IMR-90 (cell line): ENCODE measurements around the gene RALGPS2. TPM values are rescaled to one million over a fixed set of nuclear protein-coding genes. Genes with fewer than 3 reads are reported as not detected.

Experiments
- ATAC-seq: fragments of 200-7000 bp; cut with Tn5 transposase; 2 replicates; pipeline ENCODE4 v1.9.1; 2020; ENCODE audit warnings: low read depth, mild to moderate bottlenecking, moderate library complexity
- BruUV-seq: library from RNA; stranded (reverse); fragments of 400-500 nt; replicated peaks from 2 replicates; lab custom pipeline; 2021; lab: Mats Ljungman, UMichigan
- CTCF ChIA-PET: fragments of 300-600 bp; formaldehyde crosslinking; extraction: SDS; loops from one replicate; lab custom pipeline; 2021; ENCODE audit warnings: antibody characterized with exemption; lab: Yijun Ruan, JAX
- POLR2A ChIA-PET: fragments of 300-600 bp; sonication (Branson Sonifier 250); formaldehyde crosslinking; loops from one replicate; lab custom pipeline; 2022; ENCODE audit warnings: antibody characterized with exemption; ENCODE audit not compliant: unreplicated experiment; lab: Charles Lee
- DNase-seq: peaks from one replicate; pipeline ENCODE4 v3.0.0; 2013
- H2AFZ ChIP-seq: replicated peaks from 2 replicates; pipeline ENCODE3; 2013; ENCODE audit warnings: low read length, mild to moderate bottlenecking; ENCODE audit not compliant: poor library complexity
- H2AK5ac ChIP-seq: 2 replicates; pipeline ENCODE4 v1.6.1; 2013; ENCODE audit warnings: low read depth, low read length, inconsistent platforms
- H2AK9ac ChIP-seq: replicated peaks from 2 replicates; pipeline ENCODE3; 2013; ENCODE audit warnings: mild to moderate bottlenecking, low read depth, low read length, moderate library complexity; ENCODE audit not compliant: poor library complexity
- H2BK120ac ChIP-seq: 2 replicates; pipeline ENCODE4 v1.6.1; 2013; ENCODE audit warnings: low read depth, low read length, inconsistent platforms
- H2BK15ac ChIP-seq: 3 replicates; pipeline ENCODE4 v1.6.1; 2013; ENCODE audit warnings: low read depth, low read length, inconsistent platforms
- H2BK20ac ChIP-seq: 2 replicates; pipeline ENCODE4 v1.6.1; 2013; ENCODE audit warnings: low read depth, mild to moderate bottlenecking, inconsistent platforms, low read length, moderate library complexity
- H2BK5ac ChIP-seq: 2 replicates; pipeline ENCODE4 v1.6.1; 2013; ENCODE audit warnings: mild to moderate bottlenecking, low read depth, low read length, inconsistent platforms; ENCODE audit not compliant: poor library complexity, severe bottlenecking
- H3K14ac ChIP-seq: replicated peaks from 2 replicates; pipeline ENCODE4 v1.6.1; 2013; ENCODE audit warnings: low read depth, low read length, inconsistent platforms
- H3K18ac ChIP-seq: 2 replicates; pipeline ENCODE4 v1.6.1; 2013; ENCODE audit warnings: low read depth, low read length, control low read depth
- H3K23ac ChIP-seq: 2 replicates; pipeline ENCODE4 v1.6.1; 2013; ENCODE audit warnings: low read depth, low read length, inconsistent platforms
- H3K27ac ChIP-seq: 2 replicates; pipeline ENCODE4 v1.5.1; 2013; ENCODE audit warnings: mild to moderate bottlenecking, control low read depth, low read length; ENCODE audit not compliant: insufficient read depth
- H3K27me3 ChIP-seq: 2 replicates; pipeline ENCODE4 v1.6.1; 2013; ENCODE audit warnings: low read length; ENCODE audit not compliant: control insufficient read depth, insufficient read depth
- H3K36me3 ChIP-seq: 2 replicates; pipeline ENCODE4 v1.6.1; 2013; ENCODE audit warnings: low read length, mixed read lengths; ENCODE audit not compliant: control insufficient read depth, insufficient read depth
- H3K4ac ChIP-seq: 2 replicates; pipeline ENCODE4 v1.6.1; 2013; ENCODE audit warnings: low read depth, low read length, inconsistent platforms
- H3K4me1 ChIP-seq: 2 replicates; pipeline ENCODE4 v1.6.1; 2013; ENCODE audit warnings: low read length, mixed read lengths; ENCODE audit not compliant: control insufficient read depth, insufficient read depth
- H3K4me2 ChIP-seq: 2 replicates; pipeline ENCODE4 v1.6.1; 2013; ENCODE audit warnings: low read depth, mild to moderate bottlenecking, control low read depth, low read length, moderate library complexity
- H3K4me3 ChIP-seq: 2 replicates; pipeline ENCODE4 v1.5.1; 2013; ENCODE audit warnings: low read depth, mild to moderate bottlenecking, control low read depth, low read length, moderate library complexity; ENCODE audit not compliant: insufficient read depth
- H3K56ac ChIP-seq: 2 replicates; pipeline ENCODE4 v1.6.1; 2013; ENCODE audit warnings: low read length, inconsistent platforms; ENCODE audit not compliant: insufficient read depth; ENCODE audit errors: extremely low read depth
- H3K79me1 ChIP-seq, 2 experiments: 2 replicates each; pipeline ENCODE4 v1.6.1; 2013; ENCODE audit warnings: low read length in 2 of 2, inconsistent platforms in 1 of 2, low read depth in 1 of 2
- H3K9ac ChIP-seq: 2 replicates; pipeline ENCODE4 v1.6.1; 2013; ENCODE audit warnings: low read depth, low read length, control low read depth
- H3K9me1 ChIP-seq: 2 replicates; pipeline ENCODE4 v1.6.1; 2013; ENCODE audit warnings: low read length, inconsistent platforms; ENCODE audit not compliant: insufficient read depth
- H3K9me3 ChIP-seq: 2 replicates; pipeline ENCODE4 v1.6.1; 2013; ENCODE audit warnings: low read length; ENCODE audit not compliant: control insufficient read depth, insufficient read depth
- H4K20me1 ChIP-seq: 2 replicates; pipeline ENCODE4 v1.6.1; 2013; ENCODE audit warnings: low read length, inconsistent platforms; ENCODE audit not compliant: insufficient read depth
- H4K5ac ChIP-seq: 2 replicates; pipeline ENCODE4 v1.6.1; 2013; ENCODE audit warnings: mild to moderate bottlenecking, low read depth, low read length, control low read depth
- H4K8ac ChIP-seq, 2 experiments: 2 replicates each; pipeline ENCODE4 v1.6.1; 2013; ENCODE audit warnings: low read depth in 2 of 2, low read length in 2 of 2, control low read depth in 1 of 2, inconsistent platforms in 1 of 2
- H4K91ac ChIP-seq: 2 replicates; pipeline ENCODE4 v1.6.1; 2013; ENCODE audit warnings: low read depth, low read length, inconsistent platforms; ENCODE audit not compliant: insufficient read depth
- WGBS, 2 experiments: methylation state at CpG; one replicate each; pipeline versions ENCODE4 v1.1.5 to v1.1.7; 2013; ENCODE audit warnings: missing lambda C conversion rate in 2 of 2; ENCODE audit not compliant: insufficient read length in 1 of 2; ENCODE audit errors: extremely low coverage in 2 of 2; 5-methylcytosine and 5-hydroxymethylcytosine counted together
- dilution Hi-C: fragments of 300-500 bp; cut with HindIII; formaldehyde crosslinking; loops from one replicate; pipeline ENCODE4 v1.14.3; 2018; ENCODE audit warnings: low sequenced_read_pairs; ENCODE audit not compliant: unreplicated experiment
- in situ Hi-C: fragments of 300-500 bp; cut with MboI; formaldehyde crosslinking; loops from 3 replicates; pipeline ENCODE4 v1.14.3; 2019; ENCODE audit warnings: low sequenced_read_pairs, inconsistent platforms, mixed read lengths
- intact Hi-C: fragments of 100-400 bp; cut with micrococcal nuclease; formaldehyde crosslinking; loops from 2 replicates; pipeline ENCODE4 v1.10.0; 2022
- polyA plus RNA-seq, 3 experiments: library from polyadenylated mRNA; depleted of rRNA; stranded (reverse); fragments of >200 nt; gene quantifications; 2 replicates each; pipeline ENCODE4 v1.2.3, GENCODE V29; 2012; ENCODE audit warnings: low replicate concordance in 1 of 3
- total RNA-seq: library from RNA; depleted of rRNA; stranded (reverse); fragments of >200 nt; gene quantifications from 2 replicates; pipeline ENCODE4 v1.2.3, GENCODE V29; 2012
- TF ChIP-seq, protein P1 (sequence below): conservative IDR thresholded peaks from 2 replicates; pipeline ENCODE4 v1.5.1; 2012; ENCODE audit warnings: mild to moderate bottlenecking, low read depth, low read length, improper control_type of control experiment
- TF ChIP-seq, protein P2 (sequence below): fragments of 150-350 bp; IDR thresholded peaks from 2 replicates; pipeline ENCODE4 v1.6.1; 2016; ENCODE audit warnings: low read depth, mild to moderate bottlenecking, low read length, moderate library complexity, borderline replicate concordance

RALGPS2 gene
- total and polyA plus RNA-seq, 2 of the 4 experiments (the other 2 are of a cell fraction) = 13.8 to 148 TPM

GRCh38 chr1:178733972-178734371, 8.9 kb downstream of the RALGPS2 start:
- no peak overlapping the region for H2AK5ac ChIP-seq
- no peak overlapping the region for H2BK15ac ChIP-seq
- H3K27ac ChIP-seq = no peak overlapping the region
- no peak overlapping the region for H2BK120ac ChIP-seq
- H3K4me3 ChIP-seq = no peak overlapping the region
- peaks cover 22% of the 10 kb centered on the region for H3K36me3 ChIP-seq
- ATAC-seq (no peak), DNase-seq (no peak)
- H4K20me1 ChIP-seq = peaks cover 8% of the 10 kb centered on the region; the same call in 1 of the 2 replicates
- H3K18ac ChIP-seq = no peak overlapping the region
- CTCF ChIA-PET = interaction anchor here (1.9 kb wide), 1 partner anchor 196 kb away, joined by 4 read pairs; no protein-coding TSS in a partner anchor
- H3K4me2 ChIP-seq = no peak overlapping the region
- no peak overlapping the region for H3K23ac ChIP-seq
- H4K91ac ChIP-seq = no peak overlapping the region
- no peaks in the 10 kb centered on the region for H3K9me3 ChIP-seq
- 0 out of 2 replicates have a peak, but pooled peaks cover 3% of the 10 kb centered on the region for H3K9me1 ChIP-seq
- intact Hi-C loops (no loop called here), in situ Hi-C loops (loop anchor here (10.0 kb wide), 1 partner anchor 189 kb away; no protein-coding TSS in a partner anchor), dilution Hi-C loops (no loop called here)
- no peaks in the 10 kb centered on the region for H3K27me3 ChIP-seq
- POLR2A ChIA-PET = no interaction called here
- no peak overlapping the region for H3K4ac ChIP-seq
- TF ChIP-seq, protein P1, sequence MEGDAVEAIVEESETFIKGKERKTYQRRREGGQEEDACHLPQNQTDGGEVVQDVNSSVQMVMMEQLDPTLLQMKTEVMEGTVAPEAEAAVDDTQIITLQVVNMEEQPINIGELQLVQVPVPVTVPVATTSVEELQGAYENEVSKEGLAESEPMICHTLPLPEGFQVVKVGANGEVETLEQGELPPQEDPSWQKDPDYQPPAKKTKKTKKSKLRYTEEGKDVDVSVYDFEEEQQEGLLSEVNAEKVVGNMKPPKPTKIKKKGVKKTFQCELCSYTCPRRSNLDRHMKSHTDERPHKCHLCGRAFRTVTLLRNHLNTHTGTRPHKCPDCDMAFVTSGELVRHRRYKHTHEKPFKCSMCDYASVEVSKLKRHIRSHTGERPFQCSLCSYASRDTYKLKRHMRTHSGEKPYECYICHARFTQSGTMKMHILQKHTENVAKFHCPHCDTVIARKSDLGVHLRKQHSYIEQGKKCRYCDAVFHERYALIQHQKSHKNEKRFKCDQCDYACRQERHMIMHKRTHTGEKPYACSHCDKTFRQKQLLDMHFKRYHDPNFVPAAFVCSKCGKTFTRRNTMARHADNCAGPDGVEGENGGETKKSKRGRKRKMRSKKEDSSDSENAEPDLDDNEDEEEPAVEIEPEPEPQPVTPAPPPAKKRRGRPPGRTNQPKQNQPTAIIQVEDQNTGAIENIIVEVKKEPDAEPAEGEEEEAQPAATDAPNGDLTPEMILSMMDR = 0 out of 2 replicates have a peak, but pooled peaks have one; percentile 12
- TF ChIP-seq, protein P2, sequence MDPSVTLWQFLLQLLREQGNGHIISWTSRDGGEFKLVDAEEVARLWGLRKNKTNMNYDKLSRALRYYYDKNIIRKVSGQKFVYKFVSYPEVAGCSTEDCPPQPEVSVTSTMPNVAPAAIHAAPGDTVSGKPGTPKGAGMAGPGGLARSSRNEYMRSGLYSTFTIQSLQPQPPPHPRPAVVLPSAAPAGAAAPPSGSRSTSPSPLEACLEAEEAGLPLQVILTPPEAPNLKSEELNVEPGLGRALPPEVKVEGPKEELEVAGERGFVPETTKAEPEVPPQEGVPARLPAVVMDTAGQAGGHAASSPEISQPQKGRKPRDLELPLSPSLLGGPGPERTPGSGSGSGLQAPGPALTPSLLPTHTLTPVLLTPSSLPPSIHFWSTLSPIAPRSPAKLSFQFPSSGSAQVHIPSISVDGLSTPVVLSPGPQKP = no peak
- no peak overlapping the region for H2AK9ac ChIP-seq
- no TSS peak for BruUV-seq
- H4K5ac ChIP-seq = no peak overlapping the region
- H3K79me1 ChIP-seq = peaks cover 29 to 50% of the 10 kb centered on the region in 2 experiments
- WGBS, 2 experiments = no CpG with 5 or more reads among the region's 5 CpGs
- H3K4me1 ChIP-seq = no peaks in the 10 kb centered on the region
- H2BK5ac ChIP-seq = no peak overlapping the region
- H3K56ac ChIP-seq = no peak overlapping the region
- H4K8ac ChIP-seq = no peak overlapping the region
- no peak overlapping the region for H3K14ac ChIP-seq
- H2BK20ac ChIP-seq = no peak overlapping the region
- H3K9ac ChIP-seq = no peak overlapping the region
- H2AFZ ChIP-seq = no peak overlapping the region
